Measurements from ENCODE around the gene OCA2.

OCA2 gene

DNA sequence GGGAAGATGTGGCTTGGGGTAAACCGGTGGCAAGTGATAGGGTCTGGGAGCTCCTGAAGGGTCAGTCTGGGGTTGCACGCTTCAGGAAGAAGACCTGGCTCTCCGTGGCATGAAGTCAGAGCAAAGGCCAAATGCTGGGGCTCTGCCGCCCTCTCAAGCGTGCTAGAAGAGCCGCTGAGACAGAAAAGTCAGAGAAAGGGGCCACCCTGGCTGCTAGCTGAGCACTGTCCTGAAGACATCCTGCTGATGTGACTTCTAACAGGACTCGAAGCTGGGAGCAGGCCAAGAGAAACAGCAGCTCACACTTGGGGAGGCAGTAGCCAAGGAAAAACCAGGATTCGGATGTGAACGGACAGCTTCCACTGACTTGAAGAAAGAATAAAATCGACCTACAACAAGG is 270.4 kb downstream of the OCA2 start:
- DNase-seq (ENCODE audit: extremely low read depth, low read depth), result no peak
- TF ChIP-seq, protein P1, sequence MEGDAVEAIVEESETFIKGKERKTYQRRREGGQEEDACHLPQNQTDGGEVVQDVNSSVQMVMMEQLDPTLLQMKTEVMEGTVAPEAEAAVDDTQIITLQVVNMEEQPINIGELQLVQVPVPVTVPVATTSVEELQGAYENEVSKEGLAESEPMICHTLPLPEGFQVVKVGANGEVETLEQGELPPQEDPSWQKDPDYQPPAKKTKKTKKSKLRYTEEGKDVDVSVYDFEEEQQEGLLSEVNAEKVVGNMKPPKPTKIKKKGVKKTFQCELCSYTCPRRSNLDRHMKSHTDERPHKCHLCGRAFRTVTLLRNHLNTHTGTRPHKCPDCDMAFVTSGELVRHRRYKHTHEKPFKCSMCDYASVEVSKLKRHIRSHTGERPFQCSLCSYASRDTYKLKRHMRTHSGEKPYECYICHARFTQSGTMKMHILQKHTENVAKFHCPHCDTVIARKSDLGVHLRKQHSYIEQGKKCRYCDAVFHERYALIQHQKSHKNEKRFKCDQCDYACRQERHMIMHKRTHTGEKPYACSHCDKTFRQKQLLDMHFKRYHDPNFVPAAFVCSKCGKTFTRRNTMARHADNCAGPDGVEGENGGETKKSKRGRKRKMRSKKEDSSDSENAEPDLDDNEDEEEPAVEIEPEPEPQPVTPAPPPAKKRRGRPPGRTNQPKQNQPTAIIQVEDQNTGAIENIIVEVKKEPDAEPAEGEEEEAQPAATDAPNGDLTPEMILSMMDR (IDR thresholded peaks at IDR 0.05; ENCODE audit: low read depth, low read length), result no peak

DNA sequence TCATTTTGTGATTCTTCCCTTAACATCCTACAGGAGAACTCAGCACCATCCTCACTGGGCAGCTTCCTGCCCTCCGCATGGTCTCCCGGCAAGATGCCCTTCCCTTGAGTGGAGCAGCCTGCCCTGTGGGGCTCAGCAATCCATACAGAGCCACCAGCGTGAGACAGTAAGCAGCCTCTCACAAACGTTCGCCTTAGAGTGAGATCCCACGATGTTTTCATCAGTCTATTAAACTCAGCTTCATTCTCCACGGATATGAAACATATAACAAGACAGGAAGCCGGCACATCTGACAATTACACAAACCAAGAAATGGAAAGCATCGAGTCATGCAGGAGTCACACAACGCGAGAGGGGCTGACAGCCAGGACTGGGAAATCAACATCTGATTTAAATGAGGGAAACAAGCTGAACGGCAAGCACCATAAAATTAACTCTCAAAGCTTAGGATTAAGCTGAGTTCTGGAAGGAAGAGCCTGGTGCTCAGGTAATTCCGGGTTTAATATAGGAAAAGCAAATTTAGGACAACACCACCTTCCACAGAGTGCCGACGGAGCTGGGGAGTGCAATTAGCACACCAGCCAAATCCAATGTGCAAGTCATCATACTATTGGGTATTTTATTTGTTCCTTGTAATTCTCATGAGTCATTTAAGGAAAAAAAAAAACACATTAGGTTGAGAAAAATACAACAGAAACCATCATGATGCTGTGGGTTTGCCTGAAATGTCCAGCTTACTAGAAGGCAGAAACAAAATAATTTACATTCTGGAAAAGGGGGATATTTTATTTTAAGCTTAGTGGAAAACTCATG is 272.0 kb downstream of the OCA2 start:
- TF ChIP-seq, protein P1 (IDR thresholded peaks at IDR 0.05; ENCODE audit: low read depth, low read length), result no peak
- no peak for DNase-seq (ENCODE audit: extremely low read depth, low read depth)

DNA sequence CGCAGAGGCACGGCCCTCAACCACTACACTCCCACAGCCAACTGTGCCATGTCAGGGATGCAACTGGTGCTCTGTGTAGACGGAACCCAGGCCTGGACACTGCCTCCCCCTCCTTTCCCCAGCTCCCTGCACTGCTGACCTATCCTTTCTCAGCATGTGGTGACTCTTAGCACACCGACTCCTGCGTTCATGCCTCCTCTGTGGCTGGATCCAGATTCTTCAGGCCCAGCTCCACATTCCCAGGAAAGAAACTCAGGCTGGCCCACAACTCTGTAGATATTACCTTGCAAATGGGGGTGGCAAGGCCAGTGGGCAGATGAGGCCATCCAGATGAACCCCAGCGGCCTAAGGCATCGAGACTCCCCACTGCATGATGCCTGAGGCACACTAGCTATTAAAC is 272.7 kb downstream of the OCA2 start:
- no peak for DNase-seq (ENCODE audit: extremely low read depth, low read depth)

GRCh38 chr15:27824841-27825422 is 274.2 kb downstream of the OCA2 start:
- TF ChIP-seq, protein P1 (IDR thresholded peaks at IDR 0.05; ENCODE audit: low read depth, low read length), result no peak
- DNase-seq (ENCODE audit: extremely low read depth, low read depth), result no peak

More for the DNA sequence above, 272.7 kb downstream of the OCA2 start:
- TF ChIP-seq, protein P1 (IDR thresholded peaks at IDR 0.05; ENCODE audit: low read depth, low read length), result no peak

GRCh38 chr15:27821273-27821672 is 277.8 kb downstream of the OCA2 start:
- TF ChIP-seq, protein P1 (IDR thresholded peaks at IDR 0.05; ENCODE audit: low read depth, low read length), result no peak
- no peak for DNase-seq (ENCODE audit: extremely low read depth, low read depth)

- DNase-seq (ENCODE audit: extremely low read depth, low read depth), result no peak
- TF ChIP-seq, protein P1 (IDR thresholded peaks at IDR 0.05; ENCODE audit: low read depth, low read length), result no peak
Measured at GRCh38 chr15:27820722-27821121, 278.4 kb downstream of the OCA2 start.

GRCh38 chr15:27820232-27820631 is 278.9 kb downstream of the OCA2 start:
- no peak for DNase-seq (ENCODE audit: extremely low read depth, low read depth)
- TF ChIP-seq, protein P1 (IDR thresholded peaks at IDR 0.05; ENCODE audit: low read depth, low read length), result no peak
